Activated CD4-positive, CD25-positive, alpha-beta regulatory T cell treated with anti-CD3 and anti-CD28 coated beads, Interleukin-2, amount 50 U/mL, for 16 hours (primary cell): Measurements from ENCODE around the gene PALLD.
"Not testable (repeated sequence)": the region's sequence is repeated elsewhere in the genome, so short reads cannot be mapped to it uniquely, and the experiment has no call there.

Source experiments
- DNase-seq: peaks from one replicate; pipeline ENCODE4 v3.0.0-alpha.2; 2020; ENCODE audit warnings: low read depth, low spot score

PALLD gene

GRCh38 chr4:168491563-168491962, 5.3 kb upstream of the PALLD start:
- no peak for DNase-seq

GRCh38 chr4:168498251-168498650, 1.4 kb downstream of the PALLD start:
- DNase-seq: no peak

GRCh38 chr4:168499241-168499640, 2.4 kb downstream of the PALLD start:
- DNase-seq: no peak

- no peak for DNase-seq
Observed at GRCh38 chr4:168501407-168501806, 4.6 kb downstream of the PALLD start.

- no peak for DNase-seq
Observed at GRCh38 chr4:168502861-168503260, 6.0 kb downstream of the PALLD start.

GRCh38 chr4:168503652-168504362, 7.0 kb downstream of the PALLD start:
- no peak for DNase-seq

GRCh38 chr4:168504526-168504925, 7.7 kb downstream of the PALLD start:
- no peak for DNase-seq

- DNase-seq: no peak
Observed at GRCh38 chr4:168506014-168506413, 9.2 kb downstream of the PALLD start.

- no peak for DNase-seq
Observed at GRCh38 chr4:168507178-168507815, 10.4 kb downstream of the PALLD start.

- no peak for DNase-seq
Observed at GRCh38 chr4:168508683-168509082, 11.8 kb downstream of the PALLD start.

- no peak for DNase-seq
Observed at GRCh38 chr4:168509786-168510185, 12.9 kb downstream of the PALLD start.

GRCh38 chr4:168511780-168512489, 15.1 kb downstream of the PALLD start:
- DNase-seq: no peak

GRCh38 chr4:168513826-168514225, 17.0 kb downstream of the PALLD start:
- not testable (repeated sequence) for DNase-seq

GRCh38 chr4:168514249-168514852, 17.5 kb downstream of the PALLD start:
- no peak for DNase-seq

GRCh38 chr4:168515222-168516011, 18.6 kb downstream of the PALLD start:
- DNase-seq: no peak

GRCh38 chr4:168516841-168517240, 20.0 kb downstream of the PALLD start:
- no peak for DNase-seq

GRCh38 chr4:168519576-168519975, 22.7 kb downstream of the PALLD start:
- no peak for DNase-seq

GRCh38 chr4:168521721-168522120, 24.9 kb downstream of the PALLD start:
- no peak for DNase-seq

GRCh38 chr4:168522356-168522755, 25.5 kb downstream of the PALLD start:
- DNase-seq: no peak

GRCh38 chr4:168522829-168523489, 26.1 kb downstream of the PALLD start:
- no peak for DNase-seq

- no peak for DNase-seq
Observed at GRCh38 chr4:168524006-168524405, 27.2 kb downstream of the PALLD start.
